ENCODE results near the gene PPFIBP2.

- no peak for TF ChIP-seq POLR2AphosphoS5 (IDR thresholded peaks at IDR 0.05)
- no peak for TF ChIP-seq CTCF (IDR thresholded peaks at IDR 0.05)
Measured at GRCh38 chr11:7564803-7565202, 51.0 kb downstream of the PPFIBP2 start.

Data from breast epithelium (tissue), 3 donors.